SK-N-SH (cell line): ENCODE data around the gene SH3BP4.

Experiments used
- CHD2 ChIP-seq: fragments of 150-350 bp; IDR thresholded peaks from 2 replicates; pipeline ENCODE4 v1.6.1; 2018; ENCODE audit warnings: low read length; ENCODE audit not compliant: partially characterized antibody
- CTCF ChIP-seq: fragments of 200-600 bp; sonication (generic); IDR thresholded peaks from 2 replicates; pipeline ENCODE4 v1.6.1; 2017; ENCODE audit warnings: antibody characterized with exemption, mild to moderate bottlenecking, moderate library complexity
- MEF2A ChIP-seq: IDR thresholded peaks from 2 replicates; pipeline ENCODE4 v1.4.0; 2012; ENCODE audit warnings: low read depth, borderline replicate concordance
- SIN3A ChIP-seq: IDR thresholded peaks from 2 replicates; pipeline ENCODE4 v1.6.1; 2012; ENCODE audit warnings: low read depth, mild to moderate bottlenecking, low read length, moderate library complexity, borderline replicate concordance
- YY1 ChIP-seq: IDR thresholded peaks from 2 replicates; pipeline ENCODE4 v1.4.0; 2012; ENCODE audit warnings: low read depth, mild to moderate bottlenecking

GRCh38 chr2:235010117-235010714 is 58.4 kb downstream of the SH3BP4 start:
- TF ChIP-seq YY1 (no peak), CTCF (no peak), MEF2A (no peak), SIN3A (no peak), CHD2 (no peak)
